BJ (cell line): ENCODE results near the gene DCAF12. TPM values are rescaled to one million over a fixed set of nuclear protein-coding genes. Genes with fewer than 3 reads are reported as not detected.

Source experiments
- CTCF ChIA-PET: fragments of 350-600 bp; formaldehyde crosslinking; extraction: SDS; loops from one replicate; lab custom pipeline; 2021; ENCODE audit warnings: antibody characterized with exemption, inconsistent platforms; lab: Yijun Ruan, JAX
- POLR2A ChIA-PET: fragments of 300-600 bp; sonication (Branson Sonifier 250); formaldehyde crosslinking; extraction: SDS; loops from one replicate; lab custom pipeline; 2021; ENCODE audit warnings: antibody characterized with exemption; lab: Charles Lee
- DNase-seq: peaks from one replicate; pipeline ENCODE4 v3.0.0-alpha.2; 2011; ENCODE audit warnings: low read depth
- H3K27me3 ChIP-seq: 2 replicates; pipeline ENCODE4 v1.6.0; 2011; ENCODE audit warnings: low read length; ENCODE audit not compliant: control insufficient read depth, insufficient read depth
- H3K36me3 ChIP-seq: 2 replicates; pipeline ENCODE4 v1.5.1; 2011; ENCODE audit warnings: low read length; ENCODE audit not compliant: control insufficient read depth, insufficient read depth
- H3K4me3 ChIP-seq: 2 replicates; pipeline ENCODE4 v1.5.1; 2011; ENCODE audit warnings: low read depth, mild to moderate bottlenecking, control low read depth, low read length
- CTCF ChIP-seq: IDR thresholded peaks from 2 replicates; pipeline ENCODE4 v1.5.1; 2011; ENCODE audit warnings: low read depth, mild to moderate bottlenecking, control low read depth, inconsistent platforms, low read length, moderate library complexity; ENCODE audit not compliant: insufficient read depth
- polyA plus RNA-seq: library from polyadenylated mRNA; depleted of rRNA; stranded (reverse); fragments of >200 nt; gene quantifications from 2 replicates; pipeline ENCODE4 v1.2.3, GENCODE V29; 2011; rRNA removed
- small RNA-seq: library from RNA; depleted of rRNA; stranded (forward); fragments of <200 nt; gene quantifications from one replicate; pipeline ENCODE3, GENCODE V24; 2012; ENCODE audit warnings: low replicate concordance, low read depth; ENCODE audit not compliant: insufficient read length

The DCAF12 gene
- polyA plus RNA-seq, 1 experiment = 37.0 TPM

- DNase-seq = no peak
- no peak for TF ChIP-seq CTCF
- Histone ChIP-seq H3K36me3 (no peaks in the 10 kb centered on the region; the same call in 1 of the 2 replicates), H3K27me3 (no peaks in the 10 kb centered on the region), H3K4me3 (no peak overlapping the region)
- ChIA-PET CTCF (interaction anchor here (0.7 kb wide), 1 partner anchor 11 kb away, joined by 3 read pairs; no protein-coding TSS in a partner anchor), POLR2A (no interaction called here)
Observed at GRCh38 chr9:34036625-34037024, 89.9 kb downstream of the DCAF12 start.

Small RNAs within 50 kb of the gene (small RNA-seq; reads per million reads assigned to genes)
- not detected for gene RN7SKP114

Other genes with a start within 250 kb of the DCAF12 start
- gene UBAP2, start 77.8 kb downstream of the DCAF12 start, polyA plus RNA-seq = 11.6 and 18.9 TPM in 2 replicates
- gene UBAP1, start 52.3 kb upstream of the DCAF12 start, polyA plus RNA-seq = 65.5 and 67.7 TPM in 2 replicates
- gene KIF24, start 202.6 kb upstream of the DCAF12 start, polyA plus RNA-seq = 1.6 and 1.9 TPM in 2 replicates
- gene NUDT2, start 202.9 kb upstream of the DCAF12 start, polyA plus RNA-seq = 37.8 and 39.5 TPM in 2 replicates